Testis (tissue), 2 donors: ENCODE data around the gene RPL22L1.

Experiments
- POLR2A ChIP-seq: fragments of 450-650 bp; IDR thresholded peaks from one replicate; pipeline ENCODE4 v1.6.1; 2017; ENCODE audit warnings: antibody characterized with exemption, mild to moderate bottlenecking, moderate library complexity
- TF ChIP-seq, protein P1 (sequence below), 3 experiments: fragments of 450-650 bp in 2 of 3; fragments of 200-600 bp in 1 of 3; sonication (generic) in 1 of 3; IDR thresholded peaks; one replicate each; pipeline ENCODE4 v1.5.1; 2016 to 2019; ENCODE audit warnings: antibody characterized with exemption in 3 of 3, mild to moderate bottlenecking in 2 of 3, moderate library complexity in 1 of 3

GRCh38 chr3:170840291-170840859 is 29.6 kb downstream of the RPL22L1 start:
- TF ChIP-seq, protein P1, sequence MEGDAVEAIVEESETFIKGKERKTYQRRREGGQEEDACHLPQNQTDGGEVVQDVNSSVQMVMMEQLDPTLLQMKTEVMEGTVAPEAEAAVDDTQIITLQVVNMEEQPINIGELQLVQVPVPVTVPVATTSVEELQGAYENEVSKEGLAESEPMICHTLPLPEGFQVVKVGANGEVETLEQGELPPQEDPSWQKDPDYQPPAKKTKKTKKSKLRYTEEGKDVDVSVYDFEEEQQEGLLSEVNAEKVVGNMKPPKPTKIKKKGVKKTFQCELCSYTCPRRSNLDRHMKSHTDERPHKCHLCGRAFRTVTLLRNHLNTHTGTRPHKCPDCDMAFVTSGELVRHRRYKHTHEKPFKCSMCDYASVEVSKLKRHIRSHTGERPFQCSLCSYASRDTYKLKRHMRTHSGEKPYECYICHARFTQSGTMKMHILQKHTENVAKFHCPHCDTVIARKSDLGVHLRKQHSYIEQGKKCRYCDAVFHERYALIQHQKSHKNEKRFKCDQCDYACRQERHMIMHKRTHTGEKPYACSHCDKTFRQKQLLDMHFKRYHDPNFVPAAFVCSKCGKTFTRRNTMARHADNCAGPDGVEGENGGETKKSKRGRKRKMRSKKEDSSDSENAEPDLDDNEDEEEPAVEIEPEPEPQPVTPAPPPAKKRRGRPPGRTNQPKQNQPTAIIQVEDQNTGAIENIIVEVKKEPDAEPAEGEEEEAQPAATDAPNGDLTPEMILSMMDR (IDR thresholded peaks at IDR 0.05), result no peak
- no peak for TF ChIP-seq POLR2A
